NCI-H526 treated with DMSO at 0.1 percent for 48 hours (cell line): ENCODE measurements around the gene LIMS3.
"Not testable (repeated sequence)": the region's sequence is repeated elsewhere in the genome, so short reads cannot be mapped to it uniquely, and the experiment has no call there.

Experiments used
- DNase-seq: peaks from one replicate; lab custom pipeline; 2025; lab: John Stamatoyannopoulos, UW

The LIMS3 gene

GRCh38 chr2:109924481-109924880 lies 26.0 kb downstream of the LIMS3 start:
- not testable (repeated sequence) for DNase-seq

GRCh38 chr2:109927803-109928202 lies 29.3 kb downstream of the LIMS3 start:
- not testable (repeated sequence) for DNase-seq

GRCh38 chr2:109929222-109929621 lies 30.7 kb downstream of the LIMS3 start:
- not testable (repeated sequence) for DNase-seq

GRCh38 chr2:109936534-109936933 lies 38.0 kb downstream of the LIMS3 start:
- DNase-seq = not testable (repeated sequence)

GRCh38 chr2:109945362-109945761 lies 46.9 kb downstream of the LIMS3 start:
- DNase-seq = not testable (repeated sequence)

GRCh38 chr2:109947262-109947958 lies 48.9 kb downstream of the LIMS3 start:
- not testable (repeated sequence) for DNase-seq

DNA sequence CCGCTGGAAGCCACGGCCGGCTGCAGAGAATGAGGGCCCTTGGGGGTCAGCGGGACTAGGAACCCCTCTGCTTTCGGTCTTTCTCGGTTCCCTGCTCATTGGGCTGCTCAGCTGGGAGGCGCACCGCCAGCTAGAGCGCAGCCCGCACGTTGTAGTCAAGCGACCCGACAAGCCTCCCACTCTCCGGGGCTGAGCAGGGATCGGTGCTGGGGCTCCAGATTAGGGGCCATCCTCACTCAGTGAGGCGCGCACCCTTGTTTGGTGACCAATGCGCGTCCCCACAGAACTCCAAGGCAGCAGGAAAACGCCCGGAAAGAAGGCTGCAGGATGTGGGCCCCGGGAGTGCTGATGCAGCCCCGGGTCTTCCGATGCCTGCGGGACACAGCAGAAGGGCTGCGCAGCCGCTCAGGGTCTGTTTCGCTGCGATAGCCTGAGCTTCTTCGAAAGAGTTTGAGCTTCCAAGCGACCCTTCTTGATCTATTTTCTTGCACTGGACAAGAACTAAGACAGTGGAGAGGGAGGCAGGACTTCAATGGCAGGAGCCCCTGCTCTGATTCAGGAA lies 49.6 kb downstream of the LIMS3 start:
- not testable (repeated sequence) for DNase-seq

DNA sequence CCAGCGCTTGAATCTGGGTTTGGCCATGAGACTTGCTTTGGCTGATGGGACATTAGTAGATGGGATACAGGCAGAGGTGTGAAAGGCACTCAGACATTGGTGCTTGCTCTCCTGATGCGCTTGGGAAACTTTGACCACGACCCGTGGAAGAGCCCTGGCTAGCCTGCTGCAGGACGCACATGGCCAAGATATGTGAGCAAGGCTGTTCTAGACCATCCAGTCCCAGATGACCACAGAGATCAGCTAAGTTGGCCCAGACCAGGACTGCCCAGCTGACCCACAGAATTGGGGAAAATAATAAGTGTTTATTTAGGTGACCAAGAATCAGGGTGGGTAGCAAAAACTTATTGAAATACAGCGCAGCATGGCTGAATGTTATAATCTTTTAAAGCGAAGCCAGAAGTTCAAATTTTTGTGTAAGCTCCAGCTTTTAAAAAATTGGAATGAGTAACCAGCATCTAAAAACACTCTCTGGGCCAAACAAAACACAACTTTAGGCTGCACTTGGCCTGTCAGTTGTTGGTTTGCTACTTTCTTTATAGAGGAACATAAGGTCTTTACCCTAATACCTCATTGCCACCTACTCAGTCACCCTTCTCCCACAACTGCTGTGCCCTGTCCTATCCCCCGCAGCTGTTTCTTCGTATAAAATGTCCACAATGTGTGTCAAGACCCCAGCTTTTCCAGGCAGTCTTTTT lies 51.8 kb downstream of the LIMS3 start:
- not testable (repeated sequence) for DNase-seq

- DNase-seq = not testable (repeated sequence)
Observed at GRCh38 chr2:109963942-109964341, 65.5 kb downstream of the LIMS3 start.

GRCh38 chr2:109965482-109965881 lies 67.0 kb downstream of the LIMS3 start:
- not testable (repeated sequence) for DNase-seq

DNA sequence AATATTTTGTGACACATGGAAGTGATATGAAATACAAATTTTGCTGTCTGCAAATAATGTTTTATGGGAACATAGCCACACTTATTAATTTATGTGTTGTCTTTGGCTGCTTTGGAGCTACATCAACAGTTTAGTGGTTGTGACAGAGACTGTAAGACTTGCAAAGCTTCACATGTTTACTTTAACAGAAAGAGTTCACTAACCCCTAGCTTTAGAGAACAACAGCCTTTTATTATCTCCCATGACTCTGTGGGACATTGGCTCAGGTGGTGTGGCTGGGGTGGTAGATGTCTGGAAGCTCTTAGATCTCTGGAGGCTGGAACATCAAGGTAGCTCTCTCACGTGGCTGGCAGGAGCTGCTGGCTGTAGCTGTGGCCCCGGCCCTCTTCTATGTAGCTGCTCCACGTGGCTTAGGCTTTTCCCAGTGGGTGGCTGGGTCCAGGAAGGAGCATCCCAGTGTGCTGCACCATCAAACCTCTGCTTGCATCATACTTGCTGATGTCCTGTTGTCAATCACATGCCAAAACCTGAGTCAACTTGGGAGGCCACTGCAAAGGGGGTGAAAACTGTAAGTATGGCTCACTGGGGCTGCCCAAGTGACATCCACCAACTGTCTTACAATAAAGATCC lies 67.7 kb downstream of the LIMS3 start:
- DNase-seq = not testable (repeated sequence)

DNA sequence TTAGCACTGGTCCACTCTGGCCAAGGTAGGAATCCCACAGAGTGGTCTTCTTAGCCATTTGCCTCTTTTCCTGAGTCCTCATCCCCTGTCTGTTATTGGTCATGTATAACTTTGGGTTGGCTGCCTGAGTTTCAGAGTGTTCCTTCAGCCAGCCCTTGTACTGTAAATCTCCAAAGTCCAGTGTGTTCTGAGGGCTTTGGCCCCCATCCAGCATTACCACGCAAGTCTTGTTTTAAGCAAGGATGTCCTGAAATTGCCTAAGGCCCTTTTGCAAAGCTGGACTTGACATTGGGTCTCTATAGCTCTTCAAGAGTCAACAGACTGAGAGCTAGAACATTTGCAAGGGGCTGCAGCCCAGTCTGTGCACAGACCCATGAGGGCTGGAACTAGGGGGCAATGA lies 68.4 kb downstream of the LIMS3 start:
- DNase-seq = not testable (repeated sequence)

GRCh38 chr2:109969864-109970263 lies 71.4 kb downstream of the LIMS3 start:
- not testable (repeated sequence) for DNase-seq

DNA sequence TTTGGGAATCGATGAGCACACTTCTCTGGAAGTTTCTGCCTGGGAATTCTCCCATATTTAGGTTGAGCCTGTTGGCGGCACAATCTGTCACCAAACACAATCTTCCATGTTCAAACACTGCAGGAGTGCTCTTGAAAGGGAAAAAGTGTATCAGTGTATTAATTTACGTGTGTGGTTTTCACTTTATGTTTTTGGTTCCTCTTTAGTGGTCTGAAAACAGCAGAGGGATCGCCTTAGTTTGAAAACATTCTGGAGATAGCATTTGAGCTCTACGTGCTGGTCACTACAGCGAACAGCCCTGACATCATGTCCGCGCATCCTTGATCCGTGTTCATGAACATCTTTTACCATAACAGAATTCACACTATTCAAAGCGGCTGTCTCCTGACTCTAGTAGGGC lies 73.2 kb downstream of the LIMS3 start:
- not testable (repeated sequence) for DNase-seq
